Astrocyte of the spinal cord (primary cell): ENCODE measurements around the gene NPTX2.

Experiments used
- DNase-seq: peaks from one replicate; pipeline ENCODE4 v3.0.0; 2011; ENCODE audit warnings: low read depth, low spot score
- H3K4me3 ChIP-seq: 2 replicates; pipeline ENCODE4 v1.5.1; 2011; ENCODE audit warnings: low read depth, mild to moderate bottlenecking, low read length, moderate library complexity
- in situ Hi-C: cut with HindIII; loops from 2 replicates; pipeline ENCODE4 v1.10.0; 2017; ENCODE audit warnings: low sequenced_read_pairs
- TF ChIP-seq, protein P1 (sequence below): IDR thresholded peaks from 2 replicates; pipeline ENCODE4 v1.5.1; 2012; ENCODE audit warnings: low read depth, mild to moderate bottlenecking, low read length, inconsistent platforms

Gene NPTX2

DNA sequence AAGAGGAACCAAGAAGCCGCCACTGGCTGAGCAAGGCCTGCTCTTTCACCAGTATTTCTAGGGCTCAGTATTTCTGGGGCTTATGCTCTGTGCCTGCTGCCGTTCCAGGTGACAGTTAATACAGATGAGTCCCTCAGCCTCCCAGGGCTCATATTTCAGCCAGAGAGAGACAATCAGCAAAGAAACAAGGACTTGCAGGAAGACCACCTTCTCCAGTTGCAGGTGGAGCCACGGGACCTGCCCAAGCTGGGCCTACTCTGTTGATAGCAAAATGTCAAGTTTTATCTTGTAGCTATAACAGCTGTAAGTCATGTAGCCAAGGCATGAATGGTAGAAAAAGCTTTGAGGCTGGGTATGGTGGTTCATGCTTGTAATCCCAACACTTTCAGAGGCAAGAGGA, 42.7 kb downstream of the NPTX2 start:
- no peak overlapping the region for H3K4me3 ChIP-seq
- DNase-seq = no peak
- TF ChIP-seq, protein P1, sequence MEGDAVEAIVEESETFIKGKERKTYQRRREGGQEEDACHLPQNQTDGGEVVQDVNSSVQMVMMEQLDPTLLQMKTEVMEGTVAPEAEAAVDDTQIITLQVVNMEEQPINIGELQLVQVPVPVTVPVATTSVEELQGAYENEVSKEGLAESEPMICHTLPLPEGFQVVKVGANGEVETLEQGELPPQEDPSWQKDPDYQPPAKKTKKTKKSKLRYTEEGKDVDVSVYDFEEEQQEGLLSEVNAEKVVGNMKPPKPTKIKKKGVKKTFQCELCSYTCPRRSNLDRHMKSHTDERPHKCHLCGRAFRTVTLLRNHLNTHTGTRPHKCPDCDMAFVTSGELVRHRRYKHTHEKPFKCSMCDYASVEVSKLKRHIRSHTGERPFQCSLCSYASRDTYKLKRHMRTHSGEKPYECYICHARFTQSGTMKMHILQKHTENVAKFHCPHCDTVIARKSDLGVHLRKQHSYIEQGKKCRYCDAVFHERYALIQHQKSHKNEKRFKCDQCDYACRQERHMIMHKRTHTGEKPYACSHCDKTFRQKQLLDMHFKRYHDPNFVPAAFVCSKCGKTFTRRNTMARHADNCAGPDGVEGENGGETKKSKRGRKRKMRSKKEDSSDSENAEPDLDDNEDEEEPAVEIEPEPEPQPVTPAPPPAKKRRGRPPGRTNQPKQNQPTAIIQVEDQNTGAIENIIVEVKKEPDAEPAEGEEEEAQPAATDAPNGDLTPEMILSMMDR = no peak
- in situ Hi-C loops = no loop called here

DNA sequence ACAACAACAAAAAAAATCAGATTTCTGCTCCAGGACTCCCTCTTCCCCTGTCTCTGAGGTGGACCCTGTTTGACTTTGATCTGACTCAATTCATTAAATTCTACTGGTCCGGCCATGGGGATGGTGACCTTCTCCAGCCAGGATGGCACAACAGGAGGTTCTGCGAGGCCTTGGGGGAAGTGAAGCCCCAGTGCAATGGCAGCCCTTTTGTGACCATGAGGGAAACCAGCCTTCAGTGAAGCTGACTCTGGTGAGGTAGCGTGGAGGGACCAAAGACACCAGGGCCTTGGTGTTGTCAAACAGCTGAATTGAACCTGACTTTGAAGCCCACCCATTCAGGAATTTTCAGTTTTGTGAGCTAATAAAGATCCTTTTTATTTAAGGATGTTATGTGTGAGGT, 44.5 kb downstream of the NPTX2 start:
- TF ChIP-seq, protein P1 = no peak
- no peak for DNase-seq
- no peak overlapping the region for H3K4me3 ChIP-seq
- in situ Hi-C loops = no loop called here

DNA sequence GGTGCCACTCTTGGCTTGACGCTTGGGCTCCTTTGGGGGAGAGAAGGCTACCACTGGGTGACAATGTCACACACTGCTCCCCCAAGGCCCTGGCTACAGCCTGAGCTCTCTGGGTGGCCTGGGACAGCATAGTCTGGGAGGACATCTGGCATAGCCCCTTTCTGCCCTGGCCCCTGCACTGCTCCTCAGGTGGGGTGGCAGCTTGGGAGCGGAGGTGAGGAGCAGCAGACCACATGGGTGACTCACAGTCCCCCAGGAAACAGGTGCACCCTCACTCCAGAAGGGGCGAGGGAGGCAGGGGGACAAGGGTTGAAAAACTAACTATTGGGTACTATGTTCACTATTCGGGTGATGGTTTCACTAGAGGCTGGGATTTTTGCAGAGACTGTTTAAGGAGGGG, 45.2 kb downstream of the NPTX2 start:
- H3K4me3 ChIP-seq = no peak overlapping the region
- TF ChIP-seq, protein P1 = no peak
- in situ Hi-C loops = no loop called here
- DNase-seq = no peak

DNA sequence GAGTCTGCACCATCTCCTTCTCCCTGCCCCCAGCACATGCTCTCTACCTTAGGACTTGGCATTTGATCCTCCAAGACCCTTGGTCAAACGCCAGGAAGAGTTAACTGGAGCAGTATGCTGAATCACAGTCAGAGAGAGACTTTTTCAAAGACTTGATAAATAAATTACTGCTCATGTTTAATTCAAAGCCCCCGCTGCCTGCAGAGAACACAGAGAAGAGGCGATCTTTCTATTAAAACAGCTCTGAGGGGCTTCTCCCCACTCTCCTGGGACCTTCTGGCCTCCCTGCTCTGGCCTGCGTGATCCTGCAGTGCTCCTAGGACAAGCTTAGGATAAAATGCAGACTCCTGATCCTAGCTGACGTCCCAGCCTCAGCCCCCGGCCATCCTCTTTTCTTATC, 47.8 kb downstream of the NPTX2 start:
- TF ChIP-seq, protein P1 = no peak
- in situ Hi-C loops = no loop called here
- DNase-seq = no peak
- H3K4me3 ChIP-seq = no peak overlapping the region

DNA sequence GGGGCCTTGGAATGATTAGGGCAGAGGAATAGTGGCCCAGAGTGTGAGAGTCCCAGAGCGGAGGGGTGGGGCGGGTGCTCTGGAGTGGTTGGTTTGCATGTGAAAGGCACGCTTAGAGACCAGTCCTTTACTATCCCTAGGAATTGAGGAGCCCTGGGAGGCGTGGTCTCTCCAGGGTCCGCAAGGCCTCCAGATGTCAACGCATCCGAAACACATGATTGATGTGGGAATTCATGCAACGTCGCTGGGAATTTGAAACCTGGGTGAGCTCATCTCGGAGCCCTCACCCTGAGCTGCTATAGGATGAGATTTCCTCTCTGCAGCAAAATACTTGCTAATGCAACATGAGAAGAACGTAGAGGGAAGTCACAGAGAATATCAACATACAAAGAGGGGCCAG, 51.2 kb downstream of the NPTX2 start:
- DNase-seq = no peak
- H3K4me3 ChIP-seq = no peak overlapping the region
- in situ Hi-C loops = no loop called here
- TF ChIP-seq, protein P1 = no peak

DNA sequence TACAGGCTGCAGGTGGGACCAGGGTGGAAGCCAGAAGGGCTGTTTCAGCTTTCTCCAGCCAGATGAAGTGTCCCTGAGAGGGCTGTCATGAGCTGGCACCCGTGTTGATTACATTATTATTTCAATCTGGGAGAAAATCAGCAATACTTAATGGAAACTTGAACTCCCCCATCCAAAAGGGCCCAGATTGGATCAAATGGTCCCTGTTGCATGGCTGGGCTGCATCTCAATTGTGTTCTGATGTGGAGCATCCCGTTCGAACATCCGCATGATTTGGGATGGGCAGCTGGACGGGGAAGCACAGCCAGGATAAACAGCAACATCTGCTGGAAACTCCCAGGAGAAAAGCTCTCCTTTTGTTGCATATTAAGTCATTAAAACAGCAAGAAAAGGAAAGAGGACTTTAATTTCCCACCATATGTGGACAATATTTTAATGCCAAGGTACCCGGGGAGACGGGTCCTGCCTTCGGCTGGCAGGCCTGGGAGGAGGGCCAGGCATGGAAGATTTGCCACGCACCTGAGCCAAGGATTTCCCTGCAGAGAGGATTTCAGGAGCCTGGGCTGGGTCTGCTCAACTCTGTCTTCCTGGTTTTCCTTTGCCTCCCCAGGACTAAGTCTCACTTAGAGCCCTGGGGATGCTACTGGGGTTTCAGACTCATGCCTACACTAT, 52.4 kb downstream of the NPTX2 start:
- no peak overlapping the region for H3K4me3 ChIP-seq
- in situ Hi-C loops = no loop called here
- no peak for DNase-seq
- TF ChIP-seq, protein P1 = no peak
